Left renal cortex interstitium (tissue), 4 donors: ENCODE measurements around the gene SF3A1. TPM values are rescaled to one million over a fixed set of nuclear protein-coding genes. Genes with fewer than 3 reads are reported as not detected.

Experiments used
- DNase-seq, 4 donors: peaks; one replicate each; pipeline ENCODE4 v3.0.0-alpha.2; 2013; ENCODE audit warnings: low read depth in 4 of 4, low spot score in 2 of 4, missing footprints in 1 of 4
- polyA plus RNA-seq, 4 donors: library from polyadenylated mRNA; unstranded; fragments of 120-200 nt; gene quantifications; one replicate each; pipeline ENCODE4 v1.2.1, GENCODE V29; 2013; ENCODE audit not compliant: insufficient read length in 4 of 4

The SF3A1 gene
- polyA plus RNA-seq, 4 donors: 129 to 168 (median 150) TPM

GRCh38 chr22:30308093-30308492 is 48.6 kb downstream of the SF3A1 start:
- no peak for DNase-seq

DNA sequence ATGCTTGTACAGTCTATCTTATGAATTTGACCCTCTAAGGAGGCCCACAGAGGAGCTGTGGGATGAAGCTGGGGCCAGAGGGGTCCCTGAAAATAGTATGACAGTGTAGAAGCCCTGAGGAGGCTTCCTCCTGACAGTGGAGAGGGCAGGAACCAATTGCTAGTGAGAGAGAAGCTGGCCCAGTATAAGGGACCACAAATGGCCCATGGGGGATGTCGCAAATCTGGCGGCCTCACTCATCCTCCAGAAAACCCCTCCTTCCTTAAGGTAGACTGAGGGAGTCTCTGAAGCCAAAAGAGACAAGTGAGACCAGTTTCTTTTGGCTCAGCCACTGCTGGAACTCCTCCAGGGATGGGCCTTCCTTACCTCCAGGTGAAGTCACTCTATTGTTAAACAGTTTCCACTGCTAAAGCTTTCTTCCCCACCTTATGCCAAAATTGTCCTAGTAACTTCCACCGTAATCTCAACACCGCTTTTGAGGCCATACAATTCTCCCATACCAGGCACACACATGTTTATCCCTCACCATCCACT is 49.6 kb downstream of the SF3A1 start:
- no peak for DNase-seq

DNA sequence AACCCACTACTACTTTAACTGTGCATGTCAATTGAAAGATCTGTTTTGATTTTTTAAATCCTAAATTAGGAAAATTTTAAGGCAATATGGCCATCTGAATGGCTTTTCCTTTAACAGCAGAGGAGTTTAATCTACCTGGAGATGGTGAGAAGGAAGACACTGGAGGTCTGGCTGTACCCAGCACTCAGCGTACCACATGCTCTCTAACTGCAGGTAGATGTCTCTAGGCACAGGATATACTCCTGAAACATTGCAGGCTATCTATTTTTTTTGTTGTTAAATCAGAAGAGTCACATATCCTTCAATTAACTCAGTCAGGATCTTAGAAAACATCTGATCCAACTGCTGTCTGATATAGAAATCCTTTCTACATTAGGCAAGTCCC is 50.1 kb downstream of the SF3A1 start:
- DNase-seq: no peak

DNA sequence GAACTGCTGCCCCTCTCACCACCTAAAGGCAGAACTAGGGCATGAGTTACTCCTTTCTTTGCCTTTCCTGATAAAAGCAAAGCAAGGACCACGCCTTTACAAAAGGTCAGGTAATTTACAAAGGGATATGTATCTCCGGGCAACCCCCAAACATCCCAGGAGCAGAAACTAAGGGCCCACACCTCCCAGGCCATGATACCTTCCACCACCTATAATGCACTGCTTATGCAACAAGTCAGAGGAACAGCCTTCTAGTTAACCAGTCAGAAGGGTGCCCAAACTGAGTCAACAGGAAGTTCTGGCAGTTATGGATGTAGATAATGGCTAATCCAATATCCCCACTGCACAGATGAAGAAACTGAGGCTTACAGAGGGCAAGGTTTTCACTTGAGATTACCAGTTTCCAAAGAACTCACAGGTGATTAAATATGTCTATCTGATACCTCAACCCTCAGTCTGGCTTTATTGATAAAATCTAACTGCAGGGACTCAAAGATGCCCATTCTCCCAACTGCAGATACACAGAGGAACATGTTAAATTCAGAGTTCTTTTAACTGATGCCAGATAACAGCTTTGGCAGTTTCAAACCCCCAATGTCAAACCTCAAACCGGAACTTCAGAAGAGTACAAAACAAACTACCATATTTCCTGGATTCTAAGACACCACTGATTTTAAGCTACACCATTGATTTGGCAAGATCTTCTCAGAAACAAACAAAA is 50.6 kb downstream of the SF3A1 start:
- DNase-seq: no peak

- no peak for DNase-seq
Observed at GRCh38 chr22:30305519-30305905, 51.2 kb downstream of the SF3A1 start.

DNA sequence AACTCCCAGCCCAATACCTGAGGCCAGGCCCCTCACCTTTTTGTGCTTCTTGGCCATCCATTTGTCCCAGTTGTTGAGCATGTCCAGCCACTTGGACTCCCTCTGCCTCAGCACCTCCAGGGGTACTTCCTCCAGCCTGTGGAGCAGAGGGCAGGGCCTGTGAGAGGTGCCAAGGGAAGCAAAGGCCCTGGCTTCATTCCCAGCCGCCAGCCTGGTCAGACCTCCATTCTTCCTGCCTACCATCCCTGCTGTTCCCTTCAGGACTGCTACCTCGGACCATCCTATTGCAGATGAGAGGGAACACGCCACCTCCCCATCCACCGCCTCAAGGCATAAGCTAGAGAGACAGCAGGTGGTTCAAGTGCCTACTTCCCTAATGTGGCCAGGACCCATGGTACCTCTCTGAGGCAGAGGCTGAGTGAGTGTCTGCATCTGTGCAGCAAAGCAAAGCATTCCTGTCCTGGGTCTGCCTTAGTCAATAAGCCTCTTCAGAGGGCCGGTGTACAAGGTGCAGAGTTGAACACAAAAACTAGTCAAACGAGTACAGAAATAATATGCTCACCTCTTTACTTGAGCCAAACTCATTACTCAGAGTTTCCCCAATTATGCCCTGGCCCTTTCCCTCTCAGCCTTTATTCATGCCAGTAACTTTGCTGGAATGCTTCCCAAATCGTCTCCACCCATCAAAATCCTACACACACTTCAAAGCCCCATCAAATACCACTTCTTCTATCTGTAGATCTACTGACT is 52.0 kb downstream of the SF3A1 start:
- no peak for DNase-seq

GRCh38 chr22:30302810-30303138 is 53.9 kb downstream of the SF3A1 start:
- no peak for DNase-seq

DNA sequence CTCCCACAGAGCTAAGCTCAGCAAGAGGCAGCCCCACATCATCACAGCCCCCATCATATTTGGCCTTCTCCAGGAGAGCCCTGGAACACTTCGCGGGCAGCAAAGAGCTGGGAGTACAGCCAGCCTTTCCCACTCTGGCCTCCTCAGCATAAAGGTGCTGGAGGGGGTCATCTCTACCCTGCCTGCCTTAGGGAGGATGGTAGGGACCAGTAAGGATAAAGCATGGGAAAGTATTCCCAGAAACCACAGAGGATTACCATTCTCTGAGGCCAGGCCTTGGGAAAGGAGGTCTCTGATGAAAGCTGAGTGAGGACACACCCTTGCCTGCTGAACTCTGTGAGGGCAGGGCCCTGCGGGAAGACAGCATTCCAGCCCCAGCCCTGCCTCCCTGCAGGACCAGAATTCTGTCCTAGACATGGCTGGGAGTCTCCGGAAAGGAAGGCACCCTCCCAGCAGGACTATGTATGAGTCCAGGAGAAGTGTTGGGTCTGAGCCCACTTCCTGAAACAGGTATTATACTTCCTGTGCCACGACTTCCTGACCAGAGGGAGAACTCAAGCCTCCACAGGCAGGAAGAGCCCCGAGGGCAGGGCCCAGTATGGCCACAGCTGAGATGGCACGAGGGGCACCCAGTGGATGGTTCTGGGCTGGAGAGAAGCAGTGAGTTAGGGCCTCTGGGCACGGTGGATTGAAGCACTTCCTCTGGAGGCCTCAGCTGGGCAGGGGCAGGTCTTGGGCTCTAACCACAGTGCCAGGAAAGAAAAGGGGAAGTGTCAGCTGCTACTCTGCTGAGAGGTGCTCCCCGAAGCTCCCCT is 54.5 kb downstream of the SF3A1 start:
- no peak for DNase-seq

GRCh38 chr22:30299322-30299721 is 57.4 kb downstream of the SF3A1 start:
- DNase-seq: no peak

- DNase-seq: no peak
Observed at GRCh38 chr22:30297991-30298701, 58.5 kb downstream of the SF3A1 start.

- DNase-seq: no peak
Observed at GRCh38 chr22:30297276-30297990, 59.3 kb downstream of the SF3A1 start.

GRCh38 chr22:30296833-30297232 is 59.9 kb downstream of the SF3A1 start:
- no peak for DNase-seq

- DNase-seq: no peak
Observed at GRCh38 chr22:30296324-30296723, 60.4 kb downstream of the SF3A1 start.

DNA sequence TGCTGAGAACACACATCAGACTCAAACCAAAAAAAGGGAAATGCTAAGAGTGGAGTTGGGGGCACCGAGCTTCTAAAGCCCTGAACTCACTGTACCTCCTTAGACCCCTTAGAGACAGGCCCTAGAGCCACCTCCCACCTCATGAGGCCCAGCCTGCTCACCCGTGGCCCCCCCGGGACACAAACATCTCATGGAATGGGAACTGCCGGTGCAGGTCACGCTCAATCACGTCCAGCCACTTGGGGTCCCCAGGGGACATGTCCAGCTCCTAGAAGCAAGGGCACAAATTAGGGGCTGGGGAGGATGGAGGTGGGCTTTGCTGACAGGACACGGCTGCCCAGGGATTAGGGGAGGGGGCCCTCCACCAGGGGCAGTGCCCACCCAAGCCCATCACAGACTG is 61.1 kb downstream of the SF3A1 start:
- DNase-seq: no peak

GRCh38 chr22:30294830-30295229 is 61.9 kb downstream of the SF3A1 start:
- DNase-seq: no peak

DNA sequence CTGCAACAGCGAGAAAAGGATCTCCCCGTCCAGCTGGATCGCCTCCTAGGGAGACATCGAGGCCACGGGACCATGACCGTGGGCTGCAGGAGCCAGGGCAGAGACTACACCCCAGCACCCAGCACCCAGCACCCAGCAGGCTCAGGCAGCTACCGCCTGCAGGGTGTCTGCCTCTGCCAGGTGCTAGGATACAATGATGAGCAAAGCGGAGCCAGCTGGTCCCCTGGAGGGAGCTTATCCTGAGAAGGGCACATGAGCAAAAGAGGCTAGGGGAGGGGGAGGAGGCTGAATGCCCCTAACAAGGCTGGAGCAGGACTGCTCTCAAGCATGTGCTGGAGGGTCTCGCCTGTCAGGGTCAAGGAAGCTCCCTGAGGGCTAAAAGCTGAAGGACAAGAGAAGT is 62.6 kb downstream of the SF3A1 start:
- DNase-seq: no peak

GRCh38 chr22:30293026-30293425 is 63.7 kb downstream of the SF3A1 start:
- no peak for DNase-seq

- DNase-seq: no peak
Observed at GRCh38 chr22:30292069-30292970, 64.4 kb downstream of the SF3A1 start.
